Body of pancreas (tissue), 4 donors: ENCODE data around the gene KNCN. TPM values are rescaled to one million over a fixed set of nuclear protein-coding genes. Genes with fewer than 3 reads are reported as not detected.
A peak's percentile ranks its signal among the peaks of the same experiment; 100 is the strongest.

Source experiments
- ATAC-seq: fragments of 150-250 bp; one replicate; pipeline ENCODE4 v1.9.1; 2016
- DNase-seq, 4 donors: peaks; one replicate each; pipeline ENCODE4 v3.0.0-alpha.2; 2019
- H3K27ac ChIP-seq, 4 donors: fragments of 200-600 bp; sonication (generic); 1 replicate in 3 of 4; 2 replicates in 1 of 4; pipeline versions ENCODE4 v1.5.1 to v1.6.1; 2016 to 2019; ENCODE audit warnings: mild to moderate bottlenecking in 1 of 4, mixed read lengths in 1 of 4, moderate library complexity in 1 of 4
- H3K27me3 ChIP-seq, 2 donors: fragments of 200-600 bp; sonication (generic); one replicate each; pipeline ENCODE4 v1.6.0; 2016; ENCODE audit warnings: mild to moderate bottlenecking in 1 of 2
- H3K36me3 ChIP-seq, 2 donors: fragments of 200-600 bp; sonication (generic); replicated peaks in 1 of 2; 2 replicates each; pipeline ENCODE4 v1.5.1; 2016; ENCODE audit warnings: low read depth in 2 of 2; ENCODE audit not compliant: insufficient read depth in 1 of 2
- H3K4me1 ChIP-seq: fragments of 200-600 bp; sonication (generic); one replicate; pipeline ENCODE4 v1.6.0; 2016
- H3K4me3 ChIP-seq, 2 donors: fragments of 200-600 bp; sonication (generic); 1 replicate in 1 of 2; 2 replicates in 1 of 2; pipeline ENCODE4 v1.5.1; 2016 to 2019
- H3K9me3 ChIP-seq, 3 donors: fragments of 200-600 bp; sonication (generic); 1 replicate in 2 of 3; 2 replicates in 1 of 3; pipeline ENCODE4 v1.5.1; 2016
- POLR2A ChIP-seq, 3 donors: fragments of 450-650 bp; IDR thresholded peaks; one replicate each; pipeline ENCODE4 v1.6.1; 2016; ENCODE audit warnings: antibody characterized with exemption in 3 of 3, mild to moderate bottlenecking in 2 of 3
- whole genome bisulfite sequencing, 2 donors: methylation state at CpG; one replicate each; pipeline ENCODE4 v1.1.5; 2017; 5-methylcytosine and 5-hydroxymethylcytosine counted together
- intact Hi-C: fragments of 100-400 bp; cut with DNase I; formaldehyde crosslinking; loops from one replicate; pipeline ENCODE4 v1.15.1; 2023
- total RNA-seq, 2 donors: library from RNA; depleted of rRNA; stranded (reverse); fragments of >200 nt; gene quantifications; one replicate each; pipeline ENCODE4 v1.1.0, GENCODE V29; 2016
- TF ChIP-seq, protein P1 (sequence below), 7 experiments: fragments of 450-650 bp in 4 of 7; fragments of 200-600 bp in 3 of 7; sonication (generic) in 3 of 7; IDR thresholded peaks; one replicate each; pipeline ENCODE4 v1.5.1; 2016 to 2019; ENCODE audit warnings: antibody characterized with exemption in 7 of 7

Gene KNCN
- total RNA-seq, 2 donors from 2014 or later, result not detected

DNA sequence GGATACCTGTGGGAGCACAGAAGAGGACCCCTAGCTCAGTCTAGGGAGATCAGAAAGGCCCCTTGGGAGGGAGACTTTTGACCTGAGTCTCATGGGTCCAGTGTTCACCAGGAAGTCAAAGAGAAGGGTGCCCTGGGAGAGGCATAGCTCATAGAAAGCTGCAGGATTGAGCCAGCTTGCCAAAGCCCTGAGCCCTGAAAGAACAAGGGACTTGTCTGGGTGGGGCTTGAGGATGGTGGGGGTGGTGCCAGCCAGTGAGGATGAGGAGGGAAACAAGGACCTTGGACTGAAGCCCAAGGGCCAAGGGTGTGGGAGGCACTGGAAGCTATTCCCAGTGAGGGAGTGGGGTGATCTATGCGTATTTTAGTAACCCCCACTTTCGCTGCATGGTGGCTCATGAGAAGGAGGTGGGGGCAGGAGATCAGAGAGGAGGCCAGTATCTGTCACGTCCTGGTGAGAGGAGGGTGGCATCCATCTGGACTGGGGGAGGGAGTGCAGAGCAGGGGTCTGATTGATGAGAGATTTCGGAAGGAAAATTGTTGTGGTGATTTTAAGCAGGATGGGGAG is 33.4 kb downstream of the KNCN start:
- peaks cover 26% of the 10 kb centered on the region for H3K4me1 ChIP-seq
- ATAC-seq, result no peak

DNA sequence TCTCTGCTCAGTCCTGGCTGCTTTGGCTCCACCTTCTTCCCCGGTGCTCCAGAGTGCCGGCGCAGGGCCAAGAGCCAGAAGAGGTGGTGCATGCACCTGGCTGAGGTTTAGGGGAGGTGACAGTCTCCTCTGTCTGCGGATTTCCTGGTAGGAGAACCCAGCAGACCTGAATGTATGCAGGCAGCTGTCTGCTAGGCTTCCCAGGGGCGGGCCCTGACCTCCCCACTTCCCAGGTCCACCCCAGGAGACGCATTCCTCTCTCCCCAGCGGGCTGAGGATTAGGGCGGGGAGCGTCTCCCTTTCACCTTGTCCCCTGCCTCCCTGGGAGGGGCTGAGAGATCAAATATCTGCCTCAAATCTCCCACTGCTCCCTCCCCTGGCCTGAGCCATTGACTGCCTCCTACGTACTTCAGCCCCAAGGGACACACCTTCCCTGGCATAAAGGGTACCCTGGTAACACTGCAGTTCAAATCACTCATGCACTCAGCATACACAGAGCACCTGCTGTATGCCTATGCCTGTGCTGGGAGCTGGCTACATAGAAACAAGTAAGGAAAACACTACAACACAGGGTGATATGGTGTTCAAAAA is 34.3 kb downstream of the KNCN start:
- TF ChIP-seq POLR2A (IDR thresholded peaks at IDR 0.05), result peak in 1 of 3 donors; percentile 25
- TF ChIP-seq, protein P1, sequence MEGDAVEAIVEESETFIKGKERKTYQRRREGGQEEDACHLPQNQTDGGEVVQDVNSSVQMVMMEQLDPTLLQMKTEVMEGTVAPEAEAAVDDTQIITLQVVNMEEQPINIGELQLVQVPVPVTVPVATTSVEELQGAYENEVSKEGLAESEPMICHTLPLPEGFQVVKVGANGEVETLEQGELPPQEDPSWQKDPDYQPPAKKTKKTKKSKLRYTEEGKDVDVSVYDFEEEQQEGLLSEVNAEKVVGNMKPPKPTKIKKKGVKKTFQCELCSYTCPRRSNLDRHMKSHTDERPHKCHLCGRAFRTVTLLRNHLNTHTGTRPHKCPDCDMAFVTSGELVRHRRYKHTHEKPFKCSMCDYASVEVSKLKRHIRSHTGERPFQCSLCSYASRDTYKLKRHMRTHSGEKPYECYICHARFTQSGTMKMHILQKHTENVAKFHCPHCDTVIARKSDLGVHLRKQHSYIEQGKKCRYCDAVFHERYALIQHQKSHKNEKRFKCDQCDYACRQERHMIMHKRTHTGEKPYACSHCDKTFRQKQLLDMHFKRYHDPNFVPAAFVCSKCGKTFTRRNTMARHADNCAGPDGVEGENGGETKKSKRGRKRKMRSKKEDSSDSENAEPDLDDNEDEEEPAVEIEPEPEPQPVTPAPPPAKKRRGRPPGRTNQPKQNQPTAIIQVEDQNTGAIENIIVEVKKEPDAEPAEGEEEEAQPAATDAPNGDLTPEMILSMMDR (IDR thresholded peaks at IDR 0.05), result peak in 3 of 7 experiments; percentile 5 to 16 (median 9)
- WGBS, 2 donors, result 0 to 6% methylated on average over 10 of the region's 10 CpGs
- H3K4me3 ChIP-seq, result no peak overlapping the region
- peak overlapping the region; percentile 30 to 78 (median 60) for H3K27ac ChIP-seq
- intact Hi-C loops, result no loop called here
- H3K36me3 ChIP-seq, result no peaks in the 10 kb centered on the region
- H3K27me3 ChIP-seq, result no peaks in the 10 kb centered on the region
- H3K9me3 ChIP-seq, result no peaks in the 10 kb centered on the region
- peak; percentile 81 to 92 (median 90) for DNase-seq
- peaks cover 17% of the 10 kb centered on the region for H3K4me1 ChIP-seq
- ATAC-seq, result peak; percentile 92

More for the DNA sequence above, 33.4 kb downstream of the KNCN start:
- H3K27me3 ChIP-seq, result no peaks in the 10 kb centered on the region
- H3K4me3 ChIP-seq, result no peak overlapping the region
- H3K36me3 ChIP-seq, result no peaks in the 10 kb centered on the region
- H3K9me3 ChIP-seq, result no peaks in the 10 kb centered on the region
- no peak overlapping the region for H3K27ac ChIP-seq
- DNase-seq, result no peak
- 75 to 82% methylated on average over 4 of the region's 4 CpGs for WGBS, 2 donors
- TF ChIP-seq, protein P1 (IDR thresholded peaks at IDR 0.05), result no peak
- no peak for TF ChIP-seq POLR2A (IDR thresholded peaks at IDR 0.05)
- intact Hi-C loops, result no loop called here

DNA sequence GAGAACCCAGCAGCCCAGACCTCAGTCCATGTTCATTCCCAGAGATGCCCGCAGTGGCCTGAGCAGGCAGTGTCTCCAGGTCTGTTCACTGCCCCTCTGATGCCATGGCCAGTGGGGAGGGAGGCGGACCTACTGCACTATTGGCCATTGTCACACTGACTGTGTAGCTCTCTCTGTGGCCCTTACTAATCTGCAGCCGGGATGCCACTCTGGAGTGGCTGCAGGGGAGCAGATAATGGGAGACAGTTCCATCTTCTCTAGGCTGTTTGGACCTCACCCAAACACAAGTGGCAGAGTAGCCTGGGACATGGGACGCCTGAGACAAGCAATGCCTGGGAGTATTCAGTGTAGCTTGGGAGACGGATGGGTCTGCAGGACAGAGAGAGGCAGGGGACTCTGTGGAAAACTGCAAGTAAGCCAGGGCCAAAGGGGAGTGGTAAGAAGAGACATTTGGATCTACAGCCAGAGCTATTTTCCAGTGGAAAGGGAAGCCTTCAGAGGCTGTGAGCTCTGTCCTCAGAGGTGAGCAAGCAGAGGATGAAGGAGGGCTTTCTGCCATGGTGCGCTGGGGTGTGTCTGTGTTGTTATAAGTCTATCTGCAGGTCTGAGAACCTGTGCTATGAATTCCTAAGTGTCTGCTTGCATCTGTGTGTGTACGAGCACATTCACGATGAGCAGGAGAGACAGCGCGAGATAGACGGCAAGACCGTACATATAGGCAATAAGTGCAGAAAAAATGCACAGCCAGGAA is 35.1 kb downstream of the KNCN start:
- Histone ChIP-seq H3K4me1 (peaks cover 13% of the 10 kb centered on the region), H3K9me3 (no peaks in the 10 kb centered on the region), H3K27ac (peak overlapping the region in 2 of 4 donors; percentile 62 to 78), H3K36me3 (no peaks in the 10 kb centered on the region), H3K27me3 (no peaks in the 10 kb centered on the region), H3K4me3 (no peak overlapping the region)
- intact Hi-C loops, result no loop called here
- no peak for DNase-seq
- no peak for ATAC-seq
- no peak for TF ChIP-seq POLR2A (IDR thresholded peaks at IDR 0.05)
- TF ChIP-seq, protein P1 (IDR thresholded peaks at IDR 0.05), result no peak
- 43 to 45% methylated on average over 9 to 12 of the region's 12 CpGs for WGBS, 2 donors

DNA sequence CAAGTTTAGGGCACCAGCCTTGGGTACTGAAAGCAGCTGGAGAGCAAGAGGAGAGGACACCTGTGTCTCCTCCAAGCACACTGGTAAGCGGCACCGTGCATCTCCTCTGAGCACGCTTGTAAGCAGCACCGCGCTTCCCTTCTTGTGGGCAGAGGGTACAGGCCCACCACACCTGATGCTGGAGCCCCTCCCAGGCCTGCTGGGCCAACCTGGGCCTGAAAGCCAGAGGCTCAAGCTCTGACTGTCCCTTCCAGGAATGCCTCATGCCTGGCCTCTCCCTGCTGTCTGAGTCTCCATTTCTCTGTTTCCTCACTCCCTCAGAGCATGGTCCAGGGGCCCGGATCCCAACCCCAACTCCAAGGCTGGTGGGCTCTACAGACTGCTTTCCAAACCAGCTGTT is 35.9 kb downstream of the KNCN start:
- no peaks in the 10 kb centered on the region for H3K27me3 ChIP-seq
- 96 to 100% methylated on average over 1 to 6 of the region's 6 CpGs for WGBS, 2 donors
- H3K36me3 ChIP-seq, result no peaks in the 10 kb centered on the region
- no peak for DNase-seq
- H3K4me1 ChIP-seq, result peaks cover 13% of the 10 kb centered on the region
- H3K4me3 ChIP-seq, result no peak overlapping the region
- TF ChIP-seq, protein P1 (IDR thresholded peaks at IDR 0.05), result no peak
- ATAC-seq, result no peak
- no peaks in the 10 kb centered on the region for H3K9me3 ChIP-seq
- H3K27ac ChIP-seq, result no peak overlapping the region
- intact Hi-C loops, result no loop called here
